VCaP (cell line): Measurements from ENCODE around the gene NME7.
"Not testable (repeated sequence)": the region's sequence is repeated elsewhere in the genome, so short reads cannot be mapped to it uniquely, and the experiment has no call there.

Source experiments
- H3K27ac ChIP-seq: fragments of 450-650 bp; 2 replicates; pipeline ENCODE4 v1.5.1; 2017
- CTCF ChIP-seq: fragments of 450-650 bp; conservative IDR thresholded peaks from 2 replicates; pipeline ENCODE4 v1.5.1; 2017; ENCODE audit warnings: mild to moderate bottlenecking, moderate library complexity

NME7 gene

GRCh38 chr1:169196581-169196980, 171.0 kb downstream of the NME7 start:
- no peak for TF ChIP-seq CTCF
- no peak overlapping the region for H3K27ac ChIP-seq

GRCh38 chr1:169196161-169196560, 171.4 kb downstream of the NME7 start:
- H3K27ac ChIP-seq: no peak overlapping the region
- TF ChIP-seq CTCF: no peak

GRCh38 chr1:169193191-169193850, 174.3 kb downstream of the NME7 start:
- H3K27ac ChIP-seq: no peak overlapping the region
- TF ChIP-seq CTCF: no peak

- no peak overlapping the region for H3K27ac ChIP-seq
- TF ChIP-seq CTCF: no peak
Observed at GRCh38 chr1:169186106-169186505, 181.5 kb downstream of the NME7 start.

- TF ChIP-seq CTCF: no peak
- no peak overlapping the region for H3K27ac ChIP-seq
Observed at GRCh38 chr1:169184812-169185211, 182.8 kb downstream of the NME7 start.

GRCh38 chr1:169180174-169180573, 187.4 kb downstream of the NME7 start:
- no peak overlapping the region for H3K27ac ChIP-seq
- TF ChIP-seq CTCF: no peak

- H3K27ac ChIP-seq: not testable (repeated sequence)
Observed at GRCh38 chr1:169179431-169179830, 188.2 kb downstream of the NME7 start.

- no peak for TF ChIP-seq CTCF
- H3K27ac ChIP-seq: no peak overlapping the region
Observed at GRCh38 chr1:169175461-169175860, 192.1 kb downstream of the NME7 start.
